SK-N-SH treated with all-trans-retinoic acid at 6 μM for 48 hours (cell line): Measurements from ENCODE around the gene ALDH1A2.

Experiments
- ATAC-seq: fragments of 200-7000 bp; cut with Tn5 transposase; 3 replicates; pipeline ENCODE4 v1.9.1; 2020; ENCODE audit warnings: mild to moderate bottlenecking, moderate library complexity
- ARNTL ChIP-seq: fragments of 450-650 bp; formaldehyde crosslinking; IDR thresholded peaks from 2 replicates; pipeline ENCODE4 v1.5.0; 2020; ENCODE audit warnings: low read depth, mild to moderate bottlenecking, moderate library complexity, borderline replicate concordance
- BACH2 ChIP-seq: fragments of 250-450 bp; sonication (Bioruptor Pico); IDR thresholded peaks from 2 replicates; pipeline ENCODE4 v1.9.0; 2021; ENCODE audit warnings: mild to moderate bottlenecking, borderline replicate concordance
- CREB5 ChIP-seq: fragments of 250-450 bp; sonication (Bioruptor Pico); IDR thresholded peaks from 2 replicates; pipeline ENCODE4 v1.5.1; 2020; ENCODE audit warnings: low read depth, mild to moderate bottlenecking, moderate library complexity
- CSDC2 ChIP-seq: fragments of 250-450 bp; sonication (Bioruptor Pico); IDR thresholded peaks from 2 replicates; pipeline ENCODE4 v1.5.0; 2020; ENCODE audit warnings: mild to moderate bottlenecking, moderate library complexity
- CSRNP3 ChIP-seq: fragments of 250-450 bp; sonication (Bioruptor Pico); IDR thresholded peaks from 2 replicates; pipeline ENCODE4 v1.5.1; 2021; ENCODE audit warnings: mild to moderate bottlenecking, moderate library complexity
- ESRRG ChIP-seq: fragments of 250-450 bp; sonication (Bioruptor Pico); IDR thresholded peaks from 2 replicates; pipeline ENCODE4 v1.6.1; 2021; ENCODE audit warnings: mild to moderate bottlenecking
- ISL1 ChIP-seq: fragments of 250-450 bp; sonication (Bioruptor Pico); IDR thresholded peaks from 2 replicates; pipeline ENCODE4 v2.1.2; 2022; ENCODE audit warnings: mild to moderate bottlenecking, moderate library complexity
- OSR1 ChIP-seq: fragments of 250-450 bp; sonication (Bioruptor Pico); IDR thresholded peaks from 2 replicates; pipeline ENCODE4 v1.8.0; 2022; ENCODE audit warnings: moderate library complexity, mild to moderate bottlenecking, inconsistent platforms
- PATZ1 ChIP-seq: fragments of 250-450 bp; sonication (Bioruptor Pico); IDR thresholded peaks from 2 replicates; pipeline ENCODE4 v1.8.0; 2020; ENCODE audit warnings: mild to moderate bottlenecking, moderate library complexity, borderline replicate concordance
- POU6F1 ChIP-seq: fragments of 250-450 bp; sonication (Bioruptor Pico); IDR thresholded peaks from 2 replicates; pipeline ENCODE4 v1.8.0; 2021; ENCODE audit warnings: low read depth, mild to moderate bottlenecking, moderate library complexity, borderline replicate concordance
- PPARA ChIP-seq: fragments of 250-450 bp; sonication (Bioruptor Pico); IDR thresholded peaks from 2 replicates; pipeline ENCODE4 v1.5.0; 2020; ENCODE audit warnings: mild to moderate bottlenecking, borderline replicate concordance
- RARB ChIP-seq: fragments of 250-450 bp; sonication (Bioruptor Pico); IDR thresholded peaks from 2 replicates; pipeline ENCODE4 v1.8.0; 2021; ENCODE audit warnings: mild to moderate bottlenecking, moderate library complexity
- SNAI2 ChIP-seq: fragments of 250-450 bp; sonication (Bioruptor Pico); IDR thresholded peaks from 2 replicates; pipeline ENCODE4 v1.5.0; 2020; ENCODE audit warnings: mild to moderate bottlenecking, moderate library complexity
- TCF4 ChIP-seq: fragments of 250-450 bp; sonication (Bioruptor Pico); IDR thresholded peaks from 2 replicates; pipeline ENCODE4 v1.8.0; 2021; ENCODE audit warnings: mild to moderate bottlenecking, moderate library complexity, borderline replicate concordance
- TSHZ2 ChIP-seq: fragments of 250-450 bp; sonication (Bioruptor Pico); IDR thresholded peaks from 2 replicates; pipeline ENCODE4 v1.5.0; 2020; ENCODE audit warnings: mild to moderate bottlenecking, moderate library complexity
- ZC3H10 ChIP-seq: fragments of 250-450 bp; sonication (Bioruptor Pico); IDR thresholded peaks from 2 replicates; pipeline ENCODE4 v1.5.1; 2021; ENCODE audit warnings: mild to moderate bottlenecking, moderate library complexity
- ZFP3 ChIP-seq: fragments of 250-450 bp; sonication (Bioruptor Pico); IDR thresholded peaks from 2 replicates; pipeline ENCODE4 v1.5.0; 2020; ENCODE audit warnings: mild to moderate bottlenecking, moderate library complexity
- ZFP30 ChIP-seq: fragments of 450-650 bp; formaldehyde crosslinking; IDR thresholded peaks from 2 replicates; pipeline ENCODE4 v1.5.0; 2022; ENCODE audit warnings: mild to moderate bottlenecking, moderate library complexity
- ZNF565 ChIP-seq: fragments of 450-650 bp; formaldehyde crosslinking; conservative IDR thresholded peaks from 2 replicates; pipeline ENCODE4 v1.5.0; 2020; ENCODE audit warnings: low read depth, mild to moderate bottlenecking, moderate library complexity
- ZNF8 ChIP-seq: fragments of 450-650 bp; formaldehyde crosslinking; IDR thresholded peaks from 2 replicates; pipeline ENCODE4 v1.5.0; 2020; ENCODE audit warnings: mild to moderate bottlenecking, moderate library complexity

The ALDH1A2 gene

GRCh38 chr15:58064980-58065444, 499 bp downstream of the ALDH1A2 start:
- ATAC-seq, result no peak

GRCh38 chr15:58064082-58064979, 1.2 kb downstream of the ALDH1A2 start:
- ATAC-seq, result no peak
- no peak for TF ChIP-seq PPARA (CRISPR knock-in tag)
- TF ChIP-seq CSRNP3 (CRISPR knock-in tag), result no peak
- no peak for TF ChIP-seq ZC3H10
- TF ChIP-seq TCF4 (CRISPR knock-in tag), result no peak
- no peak for TF ChIP-seq SNAI2 (CRISPR knock-in tag)
- TF ChIP-seq ZNF8 (CRISPR knock-in tag), result no peak
- no peak for TF ChIP-seq ZNF565 (CRISPR knock-in tag)
- no peak for TF ChIP-seq RARB (CRISPR knock-in tag)

More at GRCh38 chr15:58064980-58065444, 499 bp downstream of the ALDH1A2 start:
- TF ChIP-seq ZFP3 (CRISPR knock-in tag) (no peak), ZFP30 (CRISPR knock-in tag) (no peak), SNAI2 (CRISPR knock-in tag) (no peak), ISL1 (CRISPR knock-in tag) (no peak), ZNF565 (CRISPR knock-in tag) (no peak), CSRNP3 (CRISPR knock-in tag) (no peak), TSHZ2 (CRISPR knock-in tag) (no peak), ESRRG (CRISPR knock-in tag) (no peak), CSDC2 (no peak), ZNF8 (CRISPR knock-in tag) (no peak), POU6F1 (no peak), OSR1 (no peak), RARB (CRISPR knock-in tag) (no peak), BACH2 (CRISPR knock-in tag) (no peak)

- ATAC-seq, result no peak
- no peak for TF ChIP-seq TSHZ2 (CRISPR knock-in tag)
- no peak for TF ChIP-seq ZNF8 (CRISPR knock-in tag)
- TF ChIP-seq CSDC2, result no peak
- TF ChIP-seq ESRRG (CRISPR knock-in tag), result no peak
- no peak for TF ChIP-seq ZNF565 (CRISPR knock-in tag)
- no peak for TF ChIP-seq OSR1
- no peak for TF ChIP-seq ZC3H10
- TF ChIP-seq CREB5, result no peak
- no peak for TF ChIP-seq ARNTL (CRISPR knock-in tag)
- TF ChIP-seq ZFP3 (CRISPR knock-in tag), result no peak
- TF ChIP-seq POU6F1, result no peak
- no peak for TF ChIP-seq PATZ1
These were observed 1.9 kb downstream of the ALDH1A2 start for GRCh38 chr15:58063614-58064013.
